Measurements from ENCODE around the gene CD2BP2.

Gene CD2BP2

DNA sequence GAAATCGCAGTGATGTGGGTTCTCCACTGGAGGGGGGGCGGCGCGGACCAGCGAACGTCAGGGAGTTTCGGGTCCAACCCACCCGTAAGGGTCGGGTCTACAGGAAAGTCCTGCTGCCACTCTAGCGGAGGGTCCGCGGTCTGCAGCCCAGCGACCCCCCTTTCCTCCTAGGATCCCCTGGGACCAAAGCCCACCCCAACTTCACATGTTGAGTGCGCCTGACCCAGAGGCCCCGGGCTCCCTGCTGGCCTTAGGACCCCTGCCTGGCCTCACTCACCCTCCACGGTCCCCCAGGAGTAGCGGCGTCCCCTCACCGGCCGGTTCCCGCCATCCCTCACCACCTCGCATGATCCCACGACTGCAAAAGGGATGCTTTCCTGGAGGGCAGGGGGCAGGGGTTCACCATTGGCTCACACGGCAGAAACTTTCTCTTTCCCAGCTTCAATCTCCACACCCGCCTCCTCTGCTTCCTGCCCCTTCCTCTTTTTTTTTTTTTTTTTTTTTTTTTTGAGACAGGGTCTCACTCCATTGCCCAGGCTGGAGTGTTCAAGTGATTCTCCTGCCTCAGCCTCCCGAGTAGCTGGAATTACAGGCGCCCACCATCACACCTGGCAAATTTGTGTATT is 24.2 kb upstream of the CD2BP2 start:
- in situ Hi-C loops (cut with MboI; ENCODE audit: low sequenced_read_pairs), result no loop called here

DNA sequence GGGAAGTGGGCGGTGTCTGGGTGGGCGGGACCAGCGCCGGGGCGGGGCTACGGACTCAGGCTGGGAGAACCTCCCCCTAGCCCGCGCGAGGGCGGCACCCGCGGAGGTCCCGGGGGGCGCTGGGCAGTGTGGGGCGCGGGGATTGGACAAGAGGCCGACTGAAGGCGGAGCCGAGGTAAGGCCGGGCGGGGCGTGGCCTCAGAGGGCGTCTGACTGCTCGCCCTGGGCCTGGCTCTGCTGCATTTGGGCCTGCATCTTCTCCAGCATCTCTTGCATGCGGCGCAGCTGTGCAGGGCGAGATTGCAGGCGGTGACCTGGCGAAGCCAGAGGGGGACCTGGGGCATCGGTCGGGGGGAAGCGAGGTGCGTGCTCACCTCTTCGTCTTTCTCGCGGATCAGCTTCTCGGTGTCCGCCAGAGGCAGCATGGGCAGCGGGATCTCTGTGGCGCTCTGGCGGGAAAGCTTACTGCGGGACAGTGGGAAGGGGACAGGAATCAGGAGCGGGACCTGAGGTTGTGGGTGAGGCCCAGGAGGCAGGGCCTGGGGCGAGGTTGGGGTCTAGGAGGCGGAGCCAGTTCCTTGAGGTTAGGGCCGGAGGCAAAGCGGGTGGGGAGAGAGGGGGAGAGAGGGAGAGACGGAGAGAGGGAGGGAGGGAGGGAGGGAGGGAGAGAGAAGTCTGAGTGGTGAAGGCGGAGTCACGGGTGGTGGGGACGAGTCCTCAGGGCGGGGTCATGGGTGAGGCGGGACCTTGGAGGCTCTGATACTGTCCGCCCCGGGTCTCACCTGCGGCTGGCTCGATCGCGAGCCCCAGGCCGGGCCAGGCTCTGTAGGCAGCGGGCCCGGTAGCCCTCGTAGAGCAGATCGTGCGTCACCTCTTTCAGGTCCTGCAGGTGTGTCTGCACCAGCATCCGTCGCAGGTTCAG is 23.4 kb upstream of the CD2BP2 start:
- in situ Hi-C loops (cut with MboI; ENCODE audit: low sequenced_read_pairs), result no loop called here

- in situ Hi-C loops (cut with MboI; ENCODE audit: low sequenced_read_pairs), result no loop called here
These were observed 22.7 kb upstream of the CD2BP2 start for GRCh38 chr16:30377812-30378235.

GRCh38 chr16:30377050-30377811 is 22.1 kb upstream of the CD2BP2 start:
- in situ Hi-C loops (cut with MboI; ENCODE audit: low sequenced_read_pairs), result no loop called here

GRCh38 chr16:30376461-30376902 is 21.4 kb upstream of the CD2BP2 start:
- in situ Hi-C loops (cut with MboI; ENCODE audit: low sequenced_read_pairs), result no loop called here

- in situ Hi-C loops (cut with MboI; ENCODE audit: low sequenced_read_pairs), result no loop called here
These were observed 20.8 kb upstream of the CD2BP2 start for GRCh38 chr16:30375864-30376263.

- in situ Hi-C loops (cut with MboI; ENCODE audit: low sequenced_read_pairs), result no loop called here
These were observed 19.4 kb upstream of the CD2BP2 start, which contains the start of gene MYL11 for GRCh38 chr16:30374538-30374937. Gene MYL11 (plus strand): TSS chr16:30374802. CDS start chr16:30374858, 56 bp downstream.

GRCh38 chr16:30372725-30373124 is 17.6 kb upstream of the CD2BP2 start:
- in situ Hi-C loops (cut with MboI; ENCODE audit: low sequenced_read_pairs), result no loop called here

DNA sequence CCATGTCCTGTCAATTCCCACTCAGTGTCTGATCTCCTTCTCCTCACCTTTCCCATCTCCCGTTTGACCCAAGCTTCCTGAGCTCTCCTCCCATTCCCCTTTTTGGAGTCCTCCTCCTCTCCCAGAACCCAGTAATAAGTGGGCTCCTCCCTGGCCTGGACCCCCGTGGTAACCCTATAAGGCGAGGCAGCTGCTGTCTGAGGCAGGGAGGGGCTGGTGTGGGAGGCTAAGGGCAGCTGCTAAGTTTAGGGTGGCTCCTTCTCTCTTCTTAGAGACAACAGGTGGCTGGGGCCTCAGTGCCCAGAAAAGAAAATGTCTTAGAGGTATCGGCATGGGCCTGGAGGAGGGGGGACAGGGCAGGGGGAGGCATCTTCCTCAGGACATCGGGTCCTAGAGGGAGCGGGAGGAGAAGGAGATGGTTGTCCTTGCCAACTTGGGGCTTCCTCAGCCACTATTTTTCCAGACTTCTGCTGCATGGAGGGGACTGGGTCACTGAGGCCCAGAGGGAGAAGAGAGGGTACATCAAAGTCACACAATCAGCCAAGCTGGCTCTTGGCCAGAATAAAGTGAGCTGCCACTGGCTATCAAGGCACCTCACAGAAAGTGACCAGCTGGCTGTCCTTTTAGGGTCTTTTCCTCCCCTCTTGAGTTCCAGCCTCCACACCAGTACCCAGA is 17.1 kb upstream of the CD2BP2 start:
- in situ Hi-C loops (cut with MboI; ENCODE audit: low sequenced_read_pairs), result no loop called here

DNA sequence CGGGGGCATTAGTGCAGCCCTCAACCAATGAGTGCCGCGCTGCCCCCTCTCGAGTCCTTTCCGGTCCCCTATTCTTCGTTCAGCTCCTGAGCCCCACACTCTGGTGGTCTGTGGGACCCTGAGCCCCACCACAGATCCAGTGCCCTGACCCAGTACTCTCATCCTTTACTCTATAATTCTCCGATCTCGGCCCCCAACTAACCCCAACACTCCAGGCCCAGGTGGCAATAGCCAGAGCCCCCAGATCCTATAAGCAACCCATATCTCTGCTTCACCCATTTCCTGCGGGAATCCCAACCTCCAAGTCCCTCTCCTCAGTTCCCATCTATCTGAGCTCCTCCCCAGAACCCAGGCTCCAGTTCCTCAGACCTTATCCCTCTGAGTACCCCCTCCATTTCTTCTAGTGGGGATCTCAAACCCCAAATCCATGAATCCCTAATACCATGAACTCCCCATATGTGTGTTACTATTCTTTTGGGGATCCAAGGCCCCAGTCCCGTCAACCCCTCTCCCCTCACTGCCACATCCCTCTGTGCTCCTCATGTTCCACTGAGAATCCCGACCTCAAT is 16.2 kb upstream of the CD2BP2 start:
- in situ Hi-C loops (cut with MboI; ENCODE audit: low sequenced_read_pairs), result no loop called here

- in situ Hi-C loops (cut with MboI; ENCODE audit: low sequenced_read_pairs), result no loop called here
These were observed 15.5 kb upstream of the CD2BP2 start, which contains the start of gene TBC1D10B for GRCh38 chr16:30370456-30371247. Gene TBC1D10B (minus strand): TSS chr16:30370494. CDS start chr16:30370183, 311 bp downstream.

DNA sequence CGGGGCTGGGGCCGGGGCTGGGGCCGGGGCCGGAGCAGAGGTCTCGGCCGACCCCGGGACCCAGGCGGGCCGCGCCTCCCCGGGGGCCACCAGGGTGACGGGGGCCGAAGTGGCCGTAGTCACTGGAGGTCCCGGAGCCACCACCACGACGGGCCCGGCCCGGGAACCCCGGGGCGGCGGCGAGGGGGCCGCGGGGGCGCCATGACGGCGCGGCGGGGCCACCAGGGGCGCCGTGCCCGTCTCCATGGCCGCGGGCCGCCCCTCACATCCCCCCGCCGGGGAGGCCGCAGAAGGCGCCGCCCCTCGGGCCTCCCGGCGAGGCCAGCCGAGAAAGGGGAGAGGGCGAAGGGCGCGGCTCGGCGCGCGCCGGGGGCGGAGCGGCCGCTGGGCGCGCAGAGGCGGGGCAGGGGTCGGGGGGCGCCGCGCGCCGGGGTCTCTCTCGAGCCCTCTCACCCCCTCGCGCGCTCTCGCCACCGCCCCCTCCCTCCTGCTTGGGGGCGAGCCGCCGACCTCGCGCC is 14.9 kb upstream of the CD2BP2 start:
- in situ Hi-C loops (cut with MboI; ENCODE audit: low sequenced_read_pairs), result no loop called here

DNA sequence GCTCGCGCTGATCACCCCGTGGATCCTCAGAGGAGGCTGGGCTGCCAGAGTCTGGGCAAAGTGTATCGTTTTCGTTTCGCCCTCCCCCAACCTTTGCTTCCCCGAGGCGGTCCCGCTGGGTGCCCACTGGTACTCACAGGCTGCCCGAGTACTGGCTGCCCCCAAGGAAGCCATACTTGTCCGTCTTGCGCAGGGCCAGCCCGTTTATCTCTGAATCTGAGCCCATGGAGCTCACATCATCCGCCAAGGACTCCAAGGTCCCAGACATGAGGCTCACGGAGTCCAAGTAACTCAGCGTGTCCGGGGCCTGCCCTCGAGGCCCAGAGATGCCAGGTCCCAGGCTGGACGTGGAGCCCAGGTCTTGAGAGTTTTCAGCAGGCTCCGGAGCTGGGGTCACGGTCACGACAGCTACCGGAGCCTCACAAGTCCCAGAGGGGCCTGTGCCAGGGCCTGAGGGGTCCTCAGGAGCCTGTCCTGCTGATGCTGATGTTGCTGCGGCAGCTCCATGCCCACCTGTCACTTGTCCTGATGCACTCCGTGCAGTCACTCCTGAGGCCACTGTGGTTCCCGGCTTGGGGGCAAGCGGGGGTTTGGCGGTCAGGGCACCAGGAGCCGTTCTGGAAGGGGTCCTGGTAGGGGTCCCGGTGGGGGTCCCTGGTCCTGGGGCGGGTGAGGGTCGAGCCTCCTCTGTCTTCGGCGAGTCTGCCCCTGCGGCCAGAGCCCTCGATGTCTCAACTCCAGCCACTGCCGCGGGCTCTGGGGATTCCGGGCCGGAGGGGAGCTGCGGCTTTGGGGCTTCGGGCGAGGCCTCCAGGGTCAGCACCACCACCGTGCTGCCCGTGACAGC is 14.2 kb upstream of the CD2BP2 start:
- in situ Hi-C loops (cut with MboI; ENCODE audit: low sequenced_read_pairs), result no loop called here

DNA sequence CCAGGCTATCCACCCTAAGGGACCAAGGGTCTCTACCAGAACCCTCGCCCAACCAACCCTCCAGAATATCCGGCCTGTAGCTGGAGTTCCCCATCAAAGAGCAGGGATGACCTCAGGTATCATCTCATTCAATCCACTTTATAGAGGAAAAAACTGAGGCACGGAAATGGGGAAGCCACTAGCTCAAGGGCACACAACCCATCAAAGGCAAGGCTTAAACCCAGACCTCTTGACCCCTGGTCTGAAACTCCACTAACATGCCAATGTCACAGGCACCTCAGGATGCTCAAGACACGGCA is 13.6 kb upstream of the CD2BP2 start:
- in situ Hi-C loops (cut with MboI; ENCODE audit: low sequenced_read_pairs), result no loop called here

GRCh38 chr16:30368122-30368791 is 13.1 kb upstream of the CD2BP2 start:
- in situ Hi-C loops (cut with MboI; ENCODE audit: low sequenced_read_pairs), result no loop called here

DNA sequence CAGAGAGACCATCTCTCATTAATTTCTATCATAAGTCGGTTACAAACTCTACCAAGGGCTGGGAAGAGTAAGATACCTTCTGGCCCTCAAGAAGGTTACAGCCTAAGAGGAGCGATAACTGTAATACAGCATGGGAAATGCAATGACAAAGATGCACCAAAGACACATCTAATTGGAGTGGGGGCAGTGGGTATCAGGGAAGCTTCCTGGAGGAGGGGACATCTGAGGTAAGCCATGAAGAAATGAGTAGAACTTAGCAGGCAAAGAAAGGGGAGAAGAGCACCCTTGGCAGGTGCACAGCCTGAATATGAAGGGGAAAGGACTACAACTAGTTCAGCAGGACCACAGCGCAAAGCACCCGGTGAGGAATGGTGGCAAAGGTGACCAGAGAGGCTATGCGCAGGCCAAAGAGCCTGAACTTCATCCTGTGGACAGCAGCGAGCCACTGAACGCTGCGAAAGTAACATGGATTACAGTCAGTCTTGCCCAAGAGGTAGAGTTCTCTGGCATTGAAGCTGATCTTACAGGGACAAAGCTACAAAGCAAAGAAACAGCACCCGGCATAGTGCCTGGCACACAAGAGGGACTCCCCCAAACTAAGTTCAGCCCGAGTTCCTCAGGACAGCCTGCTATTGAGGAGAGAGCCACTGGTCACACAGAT is 12.4 kb upstream of the CD2BP2 start:
- in situ Hi-C loops (cut with MboI; ENCODE audit: low sequenced_read_pairs), result no loop called here

DNA sequence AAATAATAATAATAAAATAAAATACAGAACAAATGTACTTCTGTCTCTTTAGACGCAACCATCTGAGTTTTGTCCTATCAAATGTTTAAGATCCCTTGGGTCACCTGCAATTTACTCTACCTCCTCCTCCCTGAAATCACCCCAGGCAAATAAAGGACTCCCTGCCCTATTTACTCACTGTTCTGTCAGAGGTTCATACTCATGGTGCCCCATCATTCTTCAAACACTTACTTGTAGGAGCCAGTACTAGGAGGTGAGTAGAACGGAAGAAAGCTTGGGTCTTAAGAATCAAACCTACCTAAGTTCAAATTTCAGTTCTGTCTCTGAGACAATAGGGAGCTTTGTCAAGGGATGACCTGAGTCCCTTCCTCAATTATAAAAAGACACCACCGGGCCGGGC is 11.4 kb upstream of the CD2BP2 start:
- in situ Hi-C loops (cut with MboI; ENCODE audit: low sequenced_read_pairs), result no loop called here

DNA sequence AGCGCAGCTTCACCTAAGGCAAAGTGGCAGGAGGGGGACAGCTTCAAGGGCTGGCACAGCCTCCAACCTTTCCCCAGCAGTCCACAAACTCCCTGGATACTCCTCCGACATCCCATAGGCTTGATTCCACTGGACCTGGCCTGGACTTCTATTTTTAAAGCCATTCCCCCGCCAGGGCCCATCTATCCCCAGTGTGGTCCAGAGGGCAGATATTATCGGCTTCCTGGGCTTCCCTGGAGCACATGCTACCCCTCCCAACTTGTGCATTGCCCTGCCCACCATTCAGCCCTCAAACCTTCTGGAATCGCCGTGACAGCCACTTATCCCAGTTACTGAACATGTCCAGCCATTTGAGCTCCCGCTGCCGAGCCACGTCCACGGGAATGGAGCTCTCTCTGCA is 10.1 kb upstream of the CD2BP2 start:
- in situ Hi-C loops (cut with MboI; ENCODE audit: low sequenced_read_pairs), result no loop called here

Measured in HL-60/S4 (cell line).